HK-2 (cell line): Measurements from ENCODE around the gene DAZAP1.
A peak's percentile ranks its signal among the peaks of the same experiment; 100 is the strongest.

Source experiments
- DNase-seq: peaks from one replicate; pipeline ENCODE4 v3.0.0-alpha.2; 2018; ENCODE audit not compliant: unreplicated experiment

The DAZAP1 gene

GRCh38 chr19:1393841-1394240, 13.5 kb upstream of the DAZAP1 start:
- DNase-seq, result no peak

- no peak for DNase-seq
Measured at GRCh38 chr19:1394252-1395193, 12.9 kb upstream of the DAZAP1 start.

GRCh38 chr19:1395194-1396018, 12.0 kb upstream of the DAZAP1 start:
- no peak for DNase-seq

GRCh38 chr19:1396019-1396767, 11.2 kb upstream of the DAZAP1 start:
- no peak for DNase-seq

GRCh38 chr19:1396768-1397679, 10.4 kb upstream of the DAZAP1 start:
- DNase-seq, result no peak

- no peak for DNase-seq
Measured at GRCh38 chr19:1397838-1398237, 9.5 kb upstream of the DAZAP1 start.

GRCh38 chr19:1399079-1399478, 8.3 kb upstream of the DAZAP1 start:
- no peak for DNase-seq

- no peak for DNase-seq
Measured at GRCh38 chr19:1399745-1400144, 7.6 kb upstream of the DAZAP1 start.

- peak; percentile 43 for DNase-seq
Measured at GRCh38 chr19:1400281-1401137, 6.9 kb upstream of the DAZAP1 start.

- no peak for DNase-seq
Measured at GRCh38 chr19:1401138-1401888, 6.1 kb upstream of the DAZAP1 start, which contains the start of gene GAMT. Gene GAMT (minus strand): TSS chr19:1401542. CDS start chr19:1401476, 66 bp downstream.

GRCh38 chr19:1401889-1402217, 5.5 kb upstream of the DAZAP1 start:
- DNase-seq, result no peak

GRCh38 chr19:1402411-1403070, 4.8 kb upstream of the DAZAP1 start:
- no peak for DNase-seq

- peak; percentile 98 for DNase-seq
Measured at GRCh38 chr19:1406774-1407527, 435 bp upstream of the DAZAP1 start.

GRCh38 chr19:1408300-1409203, 1.2 kb downstream of the DAZAP1 start:
- DNase-seq, result peak; percentile 54

GRCh38 chr19:1409204-1410005, 2.0 kb downstream of the DAZAP1 start:
- DNase-seq, result no peak
